SU-DHL-6 (cell line): ENCODE data around the gene KRT8.

ENCODE experiments used
- EZH2phosphoT487 ChIP-seq: fragments of 200-600 bp; sonication (generic), shearing (Covaris generic); conservative IDR thresholded peaks from 2 replicates; pipeline ENCODE4 v1.6.1; 2018; ENCODE audit warnings: mild to moderate bottlenecking, antibody characterized with exemption, low read length, moderate library complexity, mixed read lengths
- TF ChIP-seq, protein P1 (sequence below): fragments of 200-600 bp; sonication (generic); IDR thresholded peaks from one replicate; pipeline ENCODE4 v1.5.1; 2017; ENCODE audit warnings: antibody characterized with exemption, mild to moderate bottlenecking, low read length, moderate library complexity; ENCODE audit not compliant: insufficient read depth, poor library complexity, severe bottlenecking

DNA sequence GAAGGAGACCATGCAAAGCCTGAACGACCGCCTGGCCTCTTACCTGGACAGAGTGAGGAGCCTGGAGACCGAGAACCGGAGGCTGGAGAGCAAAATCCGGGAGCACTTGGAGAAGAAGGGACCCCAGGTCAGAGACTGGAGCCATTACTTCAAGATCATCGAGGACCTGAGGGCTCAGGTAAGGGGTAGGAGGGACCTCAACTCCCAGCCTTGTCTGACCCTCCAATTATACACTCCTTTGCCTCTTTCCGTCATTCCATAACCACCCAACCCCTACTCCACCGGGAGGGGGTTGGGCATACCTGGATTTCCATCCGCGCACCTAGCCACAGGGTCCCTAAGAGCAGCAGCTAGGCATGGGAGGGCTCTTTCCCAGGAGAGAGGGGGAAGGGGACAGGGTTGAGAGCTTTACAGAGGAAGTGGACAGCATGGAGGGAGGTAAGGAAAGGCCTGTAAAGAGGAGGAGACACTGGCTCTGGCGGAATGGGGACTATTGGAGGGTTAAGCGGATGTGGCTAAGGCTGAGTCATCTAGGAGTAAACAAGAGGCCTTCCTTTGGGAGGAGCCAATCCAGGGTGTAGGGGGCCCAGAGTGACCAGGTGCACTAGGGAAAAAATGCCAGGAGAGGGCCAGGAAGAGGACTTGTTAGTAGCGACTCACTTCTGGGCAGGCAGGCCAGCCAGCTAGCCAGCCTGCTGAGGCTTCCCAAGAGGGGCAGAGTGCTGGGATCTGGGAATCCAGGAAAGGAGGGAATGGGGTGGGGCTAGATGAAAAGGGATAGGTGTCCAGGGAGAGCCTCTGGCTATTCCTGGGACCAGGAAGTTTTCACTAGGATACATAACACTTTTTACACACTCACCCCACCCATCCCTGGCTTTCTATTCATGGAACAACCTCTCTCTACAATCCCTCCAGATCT, 44.8 kb upstream of the KRT8 start:
- TF ChIP-seq, protein P1, sequence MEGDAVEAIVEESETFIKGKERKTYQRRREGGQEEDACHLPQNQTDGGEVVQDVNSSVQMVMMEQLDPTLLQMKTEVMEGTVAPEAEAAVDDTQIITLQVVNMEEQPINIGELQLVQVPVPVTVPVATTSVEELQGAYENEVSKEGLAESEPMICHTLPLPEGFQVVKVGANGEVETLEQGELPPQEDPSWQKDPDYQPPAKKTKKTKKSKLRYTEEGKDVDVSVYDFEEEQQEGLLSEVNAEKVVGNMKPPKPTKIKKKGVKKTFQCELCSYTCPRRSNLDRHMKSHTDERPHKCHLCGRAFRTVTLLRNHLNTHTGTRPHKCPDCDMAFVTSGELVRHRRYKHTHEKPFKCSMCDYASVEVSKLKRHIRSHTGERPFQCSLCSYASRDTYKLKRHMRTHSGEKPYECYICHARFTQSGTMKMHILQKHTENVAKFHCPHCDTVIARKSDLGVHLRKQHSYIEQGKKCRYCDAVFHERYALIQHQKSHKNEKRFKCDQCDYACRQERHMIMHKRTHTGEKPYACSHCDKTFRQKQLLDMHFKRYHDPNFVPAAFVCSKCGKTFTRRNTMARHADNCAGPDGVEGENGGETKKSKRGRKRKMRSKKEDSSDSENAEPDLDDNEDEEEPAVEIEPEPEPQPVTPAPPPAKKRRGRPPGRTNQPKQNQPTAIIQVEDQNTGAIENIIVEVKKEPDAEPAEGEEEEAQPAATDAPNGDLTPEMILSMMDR, result no peak
- no peak for TF ChIP-seq EZH2phosphoT487
